GM18907 (cell line): Measurements from ENCODE around the gene LRCH3.

ENCODE experiments used
- ATAC-seq: cut with Tn5 transposase; IDR thresholded peaks from one replicate; pipeline ENCODE4 v1.9.1; 2021; ENCODE audit warnings: mild to moderate bottlenecking, moderate library complexity; ENCODE audit not compliant: unreplicated experiment

Gene LRCH3

GRCh38 chr3:197833930-197834715 is 43.1 kb downstream of the LRCH3 start:
- ATAC-seq, result no peak

DNA sequence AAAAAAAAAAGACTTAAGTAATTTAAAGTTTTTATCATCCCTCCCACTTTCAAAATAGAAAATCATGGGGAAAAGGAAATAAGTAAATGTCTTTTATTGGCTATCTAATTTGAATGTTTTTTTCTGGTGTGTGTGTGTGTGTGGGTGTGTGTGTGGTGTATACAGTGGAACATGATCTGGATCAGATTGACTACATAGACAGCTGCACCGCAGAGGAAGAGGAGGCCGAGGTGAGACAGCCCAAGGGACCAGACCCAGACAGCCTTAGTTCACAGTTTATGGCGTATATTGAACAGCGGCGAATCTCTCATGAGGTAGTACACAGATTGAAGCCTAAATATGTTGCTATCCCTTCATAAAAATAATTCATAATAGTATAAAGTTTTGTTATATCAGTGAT is 44.5 kb downstream of the LRCH3 start:
- no peak for ATAC-seq

- no peak for ATAC-seq
Measured at GRCh38 chr3:197836244-197836643, 45.2 kb downstream of the LRCH3 start.

DNA sequence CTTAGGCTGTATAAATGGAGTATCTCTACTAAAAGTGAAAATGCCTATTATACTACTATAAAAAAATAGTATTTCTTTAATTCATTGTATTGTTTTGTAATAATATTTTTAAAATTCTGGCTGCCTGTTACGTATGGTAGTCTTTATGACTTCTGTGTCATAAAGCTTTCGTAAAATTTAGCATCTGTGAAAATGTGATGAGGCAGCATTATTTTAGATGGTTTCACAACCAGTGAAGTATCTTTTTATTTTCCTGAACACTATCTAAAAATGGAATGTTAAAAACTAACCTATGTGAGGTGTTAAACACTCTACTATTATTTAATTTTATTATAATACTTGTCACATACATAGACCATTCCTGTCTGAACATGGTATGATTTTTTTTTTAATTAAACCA is 46.2 kb downstream of the LRCH3 start:
- no peak for ATAC-seq

GRCh38 chr3:197841789-197842188 is 50.7 kb downstream of the LRCH3 start:
- no peak for ATAC-seq

GRCh38 chr3:197846491-197846890 is 55.4 kb downstream of the LRCH3 start:
- ATAC-seq, result no peak

- peak; percentile 79 for ATAC-seq
Measured at GRCh38 chr3:197847866-197848401, 56.9 kb downstream of the LRCH3 start.

DNA sequence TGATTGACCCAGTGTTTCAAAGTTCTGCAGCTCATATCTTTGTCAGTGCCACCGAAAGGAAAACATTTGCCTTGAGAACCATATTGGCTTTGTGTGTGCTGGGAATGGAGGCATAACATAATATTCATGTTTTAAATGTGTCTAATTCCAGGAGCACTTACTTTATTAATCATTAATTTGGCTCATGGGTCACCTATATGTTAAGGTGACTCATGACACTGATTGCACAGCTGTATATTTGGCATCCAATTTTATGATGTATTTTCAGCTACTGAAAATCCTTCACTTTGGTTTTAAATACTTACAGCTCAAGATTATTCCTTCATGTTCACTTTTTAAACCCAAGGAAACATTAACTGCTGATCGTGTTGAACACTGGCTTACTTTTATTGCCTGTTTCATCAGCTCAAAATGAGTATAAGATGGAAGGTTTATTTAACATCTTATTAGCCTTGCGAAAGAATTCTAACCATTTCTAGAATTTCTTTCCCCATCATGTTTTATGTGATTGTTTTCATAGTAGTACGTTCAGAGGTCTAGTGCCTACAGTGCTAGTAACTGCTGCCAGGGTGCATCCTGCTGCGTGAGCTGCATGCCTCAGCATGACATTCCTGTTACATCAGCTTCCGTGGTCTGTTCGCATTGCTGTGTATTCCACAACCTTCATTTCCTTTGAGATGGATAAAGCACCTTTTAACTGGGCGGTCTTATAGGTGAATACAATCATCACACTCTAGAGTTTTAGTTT is 63.7 kb downstream of the LRCH3 start:
- ATAC-seq, result no peak

DNA sequence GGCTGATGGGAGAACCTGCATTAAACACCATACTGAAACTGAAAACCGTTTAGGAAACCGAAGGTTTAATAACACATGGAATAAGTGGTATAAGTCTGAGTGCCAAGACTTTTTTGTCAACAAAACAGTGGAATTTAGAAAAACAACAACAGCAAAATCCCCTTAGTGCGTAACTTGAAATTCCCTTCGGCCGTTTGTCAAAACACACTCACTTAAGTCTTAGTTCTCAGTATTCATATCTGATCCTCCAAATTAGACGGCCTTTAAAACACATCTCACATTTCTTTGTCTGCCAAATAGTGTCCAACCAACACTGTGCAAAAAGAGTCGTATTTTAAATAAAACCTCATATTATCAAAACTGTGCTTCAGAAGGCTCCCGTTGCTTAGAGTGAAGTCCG is 64.5 kb downstream of the LRCH3 start:
- no peak for ATAC-seq

GRCh38 chr3:197856199-197856816 is 65.3 kb downstream of the LRCH3 start:
- no peak for ATAC-seq

DNA sequence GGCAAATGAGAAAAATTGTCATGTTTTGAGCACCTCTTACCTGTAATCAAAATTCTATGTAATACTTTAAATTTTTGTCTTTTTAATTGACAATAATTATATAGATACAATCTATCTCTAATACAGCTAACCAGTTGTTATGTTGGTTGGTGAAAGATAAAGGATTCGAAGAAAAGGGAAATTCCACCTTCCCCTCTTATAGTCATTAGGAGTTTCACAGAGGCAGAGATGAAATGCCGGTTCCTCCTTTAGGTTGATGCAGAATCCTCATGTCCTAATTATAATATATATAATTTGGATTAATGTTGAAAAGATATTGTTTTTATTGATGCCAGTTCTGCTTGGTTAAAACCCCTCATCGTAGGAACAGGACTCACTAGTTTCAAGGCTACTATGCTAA is 67.1 kb downstream of the LRCH3 start:
- ATAC-seq, result no peak

- ATAC-seq, result no peak
Measured at GRCh38 chr3:197858598-197858997, 67.5 kb downstream of the LRCH3 start.

DNA sequence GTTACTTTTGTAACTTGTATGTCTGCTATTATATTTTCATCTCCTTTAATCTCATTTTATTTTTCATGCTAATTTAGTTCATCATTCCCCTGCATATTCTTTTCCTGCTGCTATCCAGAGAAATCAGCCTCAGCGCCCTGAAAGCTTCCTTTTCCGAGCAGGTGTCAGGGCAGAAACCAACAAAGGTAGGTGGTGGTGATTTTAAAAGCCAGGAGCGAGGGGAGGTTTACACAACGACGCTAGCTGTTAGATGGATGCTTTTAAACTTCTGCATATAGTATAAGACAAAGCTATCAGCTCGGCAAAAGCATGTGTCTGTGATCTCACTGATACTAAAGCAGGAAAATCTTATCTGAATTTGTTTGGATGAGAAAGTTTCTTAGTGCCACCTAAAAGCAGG is 75.0 kb downstream of the LRCH3 start:
- ATAC-seq, result no peak

DNA sequence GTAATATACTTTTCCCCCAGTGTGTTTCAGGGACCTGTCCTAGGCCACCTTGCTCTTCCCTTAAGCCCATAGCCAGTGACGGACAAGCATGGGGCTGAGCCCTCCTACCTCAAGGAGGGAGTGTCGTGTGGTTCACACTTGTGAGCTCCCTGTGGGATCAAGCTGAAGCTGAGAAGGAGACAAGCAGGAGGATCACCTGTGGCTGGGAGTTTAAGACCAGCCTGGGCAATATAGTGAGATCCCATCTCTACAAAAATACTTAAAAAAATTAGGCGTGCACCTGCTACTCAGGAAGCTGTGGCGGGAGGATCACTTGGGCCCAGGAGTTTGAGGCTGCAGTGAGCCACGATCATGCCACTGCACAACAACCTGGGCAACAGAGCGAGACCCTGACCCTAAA is 82.3 kb downstream of the LRCH3 start:
- ATAC-seq, result no peak

- no peak for ATAC-seq
Measured at GRCh38 chr3:197874064-197874463, 83.0 kb downstream of the LRCH3 start.

DNA sequence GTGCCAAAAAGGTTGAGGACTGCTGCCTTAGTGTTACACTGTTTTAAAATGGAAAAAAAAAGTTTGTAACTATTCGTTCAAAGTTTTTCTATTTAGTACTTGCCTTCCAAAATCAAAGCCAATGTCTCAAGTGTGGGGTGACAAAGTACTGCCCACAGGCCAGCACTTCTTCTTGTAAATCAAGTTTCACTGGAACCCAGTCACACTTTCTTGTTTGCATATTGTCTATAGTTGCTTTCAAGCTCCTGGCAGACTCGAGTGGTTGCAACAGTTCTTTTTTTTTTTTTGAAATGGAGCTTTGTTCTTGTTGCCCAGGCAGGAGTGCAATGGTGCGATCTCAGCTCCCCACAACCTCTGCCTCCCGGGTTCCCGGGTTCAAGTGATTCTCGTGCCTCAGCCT is 83.6 kb downstream of the LRCH3 start:
- ATAC-seq, result no peak

- ATAC-seq, result no peak
Measured at GRCh38 chr3:197877902-197878301, 86.8 kb downstream of the LRCH3 start.

GRCh38 chr3:197878427-197878826 is 87.4 kb downstream of the LRCH3 start:
- ATAC-seq, result no peak

- no peak for ATAC-seq
Measured at GRCh38 chr3:197880491-197881269, 89.6 kb downstream of the LRCH3 start.

DNA sequence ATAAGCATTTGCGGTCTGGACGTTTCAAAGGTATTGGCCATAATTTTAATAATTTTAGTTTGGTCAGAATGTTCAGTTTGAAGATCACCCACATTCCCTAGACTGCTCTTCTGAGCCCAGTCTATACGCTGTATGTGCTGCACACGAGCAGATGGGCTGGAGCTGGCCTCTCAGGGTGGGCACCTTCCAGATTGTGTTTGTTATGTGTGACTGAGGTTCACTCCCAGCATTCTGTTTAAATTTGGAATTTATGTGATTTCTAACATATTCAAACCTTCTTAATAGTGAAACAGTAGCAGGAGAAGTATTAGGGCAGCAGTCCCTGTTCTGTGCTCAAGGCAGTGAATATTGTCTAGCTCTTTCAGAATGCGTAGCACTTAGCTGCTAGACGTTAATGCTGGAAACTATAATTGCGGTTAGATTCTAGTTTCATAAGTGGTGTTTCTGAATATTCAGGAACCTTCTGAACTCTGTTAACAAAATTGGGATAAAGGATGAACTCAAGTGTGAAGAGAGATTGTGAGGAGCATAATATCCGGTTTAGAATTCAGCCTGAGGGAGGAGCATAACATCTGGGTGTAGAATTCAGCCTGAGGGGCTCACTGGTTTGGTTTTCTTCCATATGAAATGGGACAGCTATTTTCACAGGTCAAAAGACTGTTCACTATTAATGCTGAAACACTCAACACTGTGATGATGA is 90.4 kb downstream of the LRCH3 start:
- no peak for ATAC-seq
